Measurements from ENCODE around the gene TRAF4.
"Not testable (repeated sequence)": the region's sequence is repeated elsewhere in the genome, so short reads cannot be mapped to it uniquely, and the experiment has no call there.

The TRAF4 gene

GRCh38 chr17:28748852-28749515 lies 5.2 kb downstream of the TRAF4 start:
- no peak for DNase-seq

DNA sequence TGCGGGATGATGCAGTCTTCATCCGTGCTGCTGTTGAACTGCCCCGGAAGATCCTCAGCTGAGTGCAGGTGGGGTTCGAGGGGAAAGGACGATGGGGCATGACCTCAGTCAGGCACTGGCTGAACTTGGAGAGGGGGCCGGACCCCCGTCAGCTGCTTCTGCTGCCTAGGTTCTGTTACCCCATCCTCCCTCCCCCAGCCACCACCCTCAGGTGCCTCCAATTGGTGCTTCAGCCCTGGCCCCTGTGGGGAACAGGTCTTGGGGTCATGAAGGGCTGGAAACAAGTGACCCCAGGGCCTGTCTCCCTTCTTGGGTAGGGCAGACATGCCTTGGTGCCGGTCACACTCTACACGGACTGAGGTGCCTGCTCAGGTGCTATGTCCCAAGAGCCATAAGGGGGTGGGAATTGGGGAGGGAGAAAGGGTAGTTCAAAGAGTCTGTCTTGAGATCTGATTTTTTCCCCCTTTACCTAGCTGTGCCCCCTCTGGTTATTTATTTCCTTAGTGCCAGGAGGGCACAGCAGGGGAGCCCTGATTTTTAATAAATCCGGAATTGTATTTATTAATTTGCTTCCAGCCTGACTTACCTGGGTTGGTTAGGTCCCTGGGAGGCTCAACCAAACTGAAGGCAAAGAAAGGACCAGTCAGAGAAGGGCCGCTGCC lies 5.8 kb downstream of the TRAF4 start:
- DNase-seq: no peak

DNA sequence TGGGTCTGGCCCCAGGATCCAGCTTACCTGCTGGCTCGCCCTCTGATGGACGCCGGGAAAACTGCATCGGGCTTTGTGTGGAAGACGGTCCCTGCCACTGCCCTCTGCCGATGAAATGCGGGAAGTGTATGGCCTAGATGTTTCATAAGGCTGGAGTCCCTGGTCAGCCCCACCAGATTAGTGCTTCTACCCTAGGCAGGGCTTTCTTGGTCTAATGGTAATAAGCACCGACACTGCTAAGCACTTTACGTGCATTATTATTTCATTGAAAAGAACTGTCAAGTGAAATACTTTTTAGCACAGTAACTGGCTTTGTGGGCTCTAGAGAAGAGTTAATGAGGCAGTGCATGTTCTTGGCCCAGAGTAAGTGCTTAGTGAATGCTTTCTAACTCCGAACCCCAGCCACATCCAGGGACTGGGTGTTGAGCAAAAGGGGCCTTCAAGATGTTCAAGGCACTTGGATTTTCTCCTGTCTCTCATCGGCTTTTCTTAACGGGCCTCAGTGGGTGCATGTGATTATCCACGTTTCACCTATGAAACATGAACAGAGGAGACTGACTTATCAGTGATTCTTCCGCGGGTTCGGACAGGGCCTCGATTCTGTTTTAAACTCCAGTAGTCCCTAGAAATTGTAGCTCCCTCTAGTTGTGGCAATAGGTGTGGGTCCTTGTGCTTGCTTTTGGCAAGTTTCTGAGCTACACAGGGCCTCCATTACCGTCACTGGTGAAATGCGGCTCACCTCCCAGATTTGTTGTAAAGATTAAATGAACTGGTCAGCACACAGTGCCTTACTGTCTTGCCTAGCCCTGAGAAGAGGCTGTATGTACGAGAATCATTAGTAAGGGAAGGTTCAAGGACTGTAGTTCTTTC lies 6.6 kb downstream of the TRAF4 start:
- DNase-seq: peak; percentile 87

DNA sequence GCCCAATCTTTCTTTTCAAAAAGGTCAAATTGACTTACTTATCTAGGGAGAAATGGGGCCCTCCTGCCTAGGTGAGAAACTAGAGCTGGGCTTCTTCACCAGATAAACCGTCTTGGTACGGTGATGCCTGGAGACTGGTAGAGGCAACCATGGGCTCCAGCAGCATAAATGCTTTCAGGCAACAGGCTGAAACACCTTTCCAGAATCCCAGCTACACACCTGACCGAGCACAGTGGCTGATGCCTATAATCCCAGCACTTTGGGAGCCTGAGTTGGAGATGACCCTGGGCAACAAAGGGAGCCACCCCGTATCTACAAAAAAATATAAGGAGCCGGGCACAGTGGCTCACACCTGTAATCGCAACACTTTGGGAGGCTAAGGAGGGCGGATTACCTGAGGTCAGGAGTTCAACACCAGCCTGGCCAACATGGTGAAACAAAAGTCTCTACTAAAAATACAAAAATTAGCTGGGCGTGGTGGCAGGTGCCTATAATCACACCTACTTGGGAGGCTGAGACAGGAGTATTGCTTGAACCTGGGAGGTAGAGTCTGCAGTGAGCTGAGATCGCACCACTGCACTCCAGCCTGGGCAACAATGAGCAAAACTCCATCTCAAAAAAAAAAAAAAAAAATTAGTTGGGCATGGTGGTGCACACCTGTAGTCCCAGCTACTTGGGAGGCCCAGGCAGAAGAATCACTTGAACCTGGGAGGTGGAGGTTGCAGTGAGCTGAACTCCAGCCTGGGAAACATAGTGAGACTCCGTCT lies 8.0 kb downstream of the TRAF4 start:
- DNase-seq: no peak

GRCh38 chr17:28755486-28755885 lies 11.7 kb downstream of the TRAF4 start:
- no peak for DNase-seq

GRCh38 chr17:28756049-28756804 lies 12.4 kb downstream of the TRAF4 start:
- no peak for DNase-seq

DNA sequence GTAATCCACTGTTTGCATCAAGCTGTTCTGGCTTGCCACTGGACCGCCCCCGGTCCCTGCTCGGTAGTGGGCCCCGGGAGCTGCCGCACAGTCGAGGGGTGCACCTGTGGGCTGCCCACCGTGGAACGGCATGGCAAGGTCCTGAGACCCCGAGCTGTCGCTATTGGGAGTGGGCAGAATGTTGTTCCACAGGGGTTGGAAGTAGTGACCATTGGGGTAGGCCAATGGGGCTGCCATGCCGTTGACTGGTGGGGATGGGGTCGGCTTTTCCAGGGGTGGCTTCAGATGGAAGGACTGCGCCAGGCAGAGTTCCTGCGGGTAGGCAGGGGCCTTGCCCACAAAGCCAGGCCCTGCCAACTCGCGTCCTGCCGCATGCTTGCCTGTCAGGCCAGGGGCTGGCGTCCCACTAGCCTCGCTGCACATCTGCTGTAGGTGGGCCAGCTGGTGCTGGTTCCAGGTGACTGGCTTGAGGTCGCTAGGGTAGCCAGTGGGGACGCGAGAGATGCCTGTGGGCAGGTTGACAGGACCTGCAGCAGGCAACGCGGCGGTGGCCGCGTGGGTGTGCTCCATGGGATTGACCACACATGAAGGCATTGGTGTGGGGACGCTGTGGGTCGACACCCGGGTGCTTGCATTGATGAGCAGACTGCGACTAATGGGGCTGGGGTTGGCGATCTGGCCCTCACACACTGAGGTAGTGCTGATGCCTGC lies 14.8 kb downstream of the TRAF4 start:
- no peak for DNase-seq

DNA sequence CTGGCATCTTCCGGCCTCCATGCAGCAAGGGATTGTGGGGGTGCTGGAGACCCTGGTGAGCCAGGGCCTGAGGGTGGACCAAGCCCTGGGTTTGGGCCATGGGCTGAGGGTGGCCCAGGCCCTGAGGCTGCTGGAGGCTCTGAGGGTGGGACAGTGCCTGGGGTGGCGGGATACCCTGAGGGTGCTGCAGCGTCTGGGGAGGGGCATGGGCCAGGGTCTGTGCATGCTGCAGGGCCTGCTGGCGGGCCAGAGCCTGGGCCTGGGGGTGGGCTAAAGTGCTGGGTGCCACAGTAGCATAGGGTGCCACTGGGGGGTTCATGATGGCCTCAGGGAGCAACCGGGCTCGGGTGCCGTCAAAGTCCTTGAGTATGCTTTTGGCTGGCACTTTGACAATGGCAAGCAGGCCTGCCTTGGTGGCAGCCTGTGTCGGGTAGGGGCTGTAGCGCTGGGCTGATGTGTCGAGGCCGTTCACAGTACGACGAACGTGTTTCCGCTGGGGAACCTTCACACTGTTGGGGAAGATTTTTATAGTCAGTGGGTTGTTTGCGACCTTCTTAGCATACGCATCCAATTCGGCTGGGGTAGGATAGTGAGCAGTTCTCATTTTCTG lies 15.6 kb downstream of the TRAF4 start:
- no peak for DNase-seq

- peak; percentile 58 for DNase-seq
Observed at GRCh38 chr17:28760601-28761562, 17.1 kb downstream of the TRAF4 start.

DNA sequence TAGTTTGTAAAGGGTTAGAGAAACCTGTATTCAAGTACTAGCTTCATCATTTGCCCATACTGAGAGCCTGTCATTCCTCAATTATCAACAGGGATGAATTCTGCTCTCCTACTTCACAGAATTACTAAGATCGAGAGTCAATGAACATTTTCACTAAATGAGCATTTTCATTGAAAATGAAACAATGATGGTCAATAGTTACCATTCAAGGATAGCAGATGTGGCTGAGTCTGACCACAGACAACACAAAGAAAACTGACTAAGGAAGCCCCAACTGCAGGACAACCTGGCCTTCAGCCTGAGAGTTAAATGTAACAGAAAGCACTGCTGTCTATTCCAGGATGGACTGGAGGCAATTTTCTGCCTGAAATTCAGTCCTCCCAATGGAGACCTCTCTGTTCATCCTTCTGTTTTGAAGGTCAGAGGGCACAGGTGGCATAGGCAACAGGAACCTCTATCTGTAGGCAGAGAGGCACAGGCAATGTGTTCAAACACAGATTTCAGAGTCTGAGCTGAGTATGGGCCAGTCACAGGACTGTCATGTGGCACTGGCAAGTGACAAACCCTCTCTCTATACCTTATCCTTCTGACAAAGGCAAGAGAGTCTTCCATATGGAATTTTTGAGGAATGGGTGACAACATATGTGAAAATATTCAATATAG lies 19.5 kb downstream of the TRAF4 start:
- no peak for DNase-seq

GRCh38 chr17:28763804-28764266 lies 20.0 kb downstream of the TRAF4 start:
- DNase-seq: peak; percentile 74

- DNase-seq: no peak
Observed at GRCh38 chr17:28765038-28765437, 21.2 kb downstream of the TRAF4 start.

- DNase-seq: no peak
Observed at GRCh38 chr17:28773736-28774135, 29.9 kb downstream of the TRAF4 start.

- no peak for DNase-seq
Observed at GRCh38 chr17:28774206-28774605, 30.4 kb downstream of the TRAF4 start.

DNA sequence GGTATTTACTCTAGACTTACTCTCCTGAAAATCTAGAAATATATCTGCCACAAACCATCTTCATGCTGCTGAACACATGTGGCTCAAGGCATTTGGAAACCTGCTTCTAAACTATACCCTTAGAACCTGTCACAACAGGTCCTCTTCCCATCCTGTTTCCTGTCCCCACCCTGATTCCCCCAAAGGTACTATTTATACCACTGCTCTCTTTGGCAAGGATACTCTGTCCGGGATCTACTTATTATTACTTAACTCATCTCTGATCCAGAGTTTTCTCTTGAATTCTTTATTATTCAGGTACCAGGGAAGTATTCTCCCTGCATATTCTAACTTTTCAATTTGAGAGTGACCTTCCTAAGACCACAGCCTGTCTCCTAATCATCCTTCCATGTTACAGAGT lies 33.4 kb downstream of the TRAF4 start:
- no peak for DNase-seq

DNA sequence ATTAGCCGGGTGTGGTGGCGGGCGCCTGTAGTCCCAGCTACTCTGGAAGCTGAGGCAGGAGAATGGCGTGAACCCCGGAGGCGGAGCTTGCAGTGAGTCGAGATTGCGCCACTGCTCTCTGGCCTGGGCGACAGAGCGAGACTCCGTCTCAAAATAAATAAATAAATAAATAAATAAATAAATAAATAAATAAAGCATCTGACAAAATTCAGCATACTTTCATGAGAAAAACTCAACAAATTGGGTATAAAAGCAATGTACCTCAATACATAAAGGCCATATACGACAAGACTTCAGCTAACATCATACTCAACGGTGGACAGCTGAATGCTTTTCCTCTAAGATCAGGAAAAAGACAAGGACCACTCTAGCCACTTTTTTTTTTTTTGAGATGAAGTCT lies 35.8 kb downstream of the TRAF4 start:
- not testable (repeated sequence) for DNase-seq

DNA sequence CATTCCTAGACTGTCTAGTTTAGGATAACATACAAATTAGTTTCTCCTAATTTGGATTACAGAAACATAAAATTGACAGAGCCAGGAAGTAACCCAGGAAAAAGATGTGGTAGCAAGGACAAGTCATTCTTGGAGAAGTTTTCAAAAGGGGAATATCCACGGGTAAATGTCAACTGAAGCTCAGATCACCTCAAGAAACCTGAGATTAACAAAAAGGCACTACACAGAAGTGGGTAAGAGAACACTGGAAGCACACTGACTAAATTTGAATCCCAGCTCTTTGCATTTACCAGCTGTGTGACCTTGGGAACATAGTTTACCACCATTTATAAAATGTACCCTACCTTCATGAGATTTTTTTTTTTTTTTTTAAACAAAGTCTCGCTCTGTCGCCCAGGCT lies 39.4 kb downstream of the TRAF4 start:
- no peak for DNase-seq

DNA sequence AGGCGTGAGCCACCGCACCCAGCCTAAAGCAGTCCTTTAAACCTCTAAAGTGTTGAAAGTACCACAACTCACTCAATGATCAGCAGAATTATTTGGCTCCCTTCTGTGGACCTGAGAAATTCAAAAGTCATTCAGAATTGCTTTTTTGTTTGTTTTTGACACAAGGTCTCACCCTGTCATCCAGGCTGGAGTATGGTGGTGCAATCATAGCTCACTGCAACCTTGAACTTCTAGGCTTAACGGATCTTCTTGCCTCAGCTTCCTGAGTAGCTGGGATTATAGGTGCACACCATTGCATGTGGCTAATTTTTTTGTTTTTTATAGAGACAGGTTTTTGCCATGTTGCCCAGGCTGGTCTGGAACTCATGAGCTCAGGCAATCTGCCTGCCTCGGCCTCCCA lies 44.3 kb downstream of the TRAF4 start:
- DNase-seq: no peak
